HCT116 (cell line): Measurements from ENCODE around the gene FAM170B. TPM values are rescaled to one million over a fixed set of nuclear protein-coding genes. Genes with fewer than 3 reads are reported as not detected.

ENCODE experiments used
- ATAC-seq: fragments of 200-7000 bp; cut with Tn5 transposase; 2 replicates; pipeline ENCODE4 v1.9.1; 2020; ENCODE audit warnings: mild to moderate bottlenecking, moderate library complexity
- BruUV-seq: library from RNA; stranded (reverse); fragments of 400-500 nt; replicated peaks from 2 replicates; lab custom pipeline; 2021; lab: Mats Ljungman, UMichigan
- CTCF ChIA-PET: fragments of 300-600 bp; sonication (Branson Sonifier 250); formaldehyde crosslinking; loops from one replicate; lab custom pipeline; 2021; ENCODE audit warnings: antibody characterized with exemption; lab: Charles Lee
- POLR2A ChIA-PET: fragments of 300-600, 350-600 bp; sonication (Branson Sonifier 250); formaldehyde crosslinking; loops from one replicate; lab custom pipeline; 2021; ENCODE audit warnings: antibody characterized with exemption; lab: Charles Lee
- RAD21 ChIA-PET, 2 experiments: fragments of 300-600 bp; sonication (Branson Sonifier 250); formaldehyde crosslinking; loops; one replicate each; lab custom pipeline; 2023; ENCODE audit warnings: low total read pairs in 2 of 2; ENCODE audit not compliant: uncharacterized antibody in 2 of 2, unreplicated experiment in 2 of 2, low non-redundant PET in 1 of 2; lab: Charles Lee
- DNase-seq: peaks from one replicate; pipeline ENCODE4 v3.0.0-alpha.2; 2010; ENCODE audit warnings: low read depth, low spot score
- H2AFZ ChIP-seq: fragments of 200-600 bp; shearing (Covaris generic), sonication (generic); 2 replicates; pipeline ENCODE4 v1.6.1; 2017; ENCODE audit warnings: low read depth, mixed run types, mixed read lengths, antibody characterized with exemption, low read length; ENCODE audit not compliant: poor library complexity, severe bottlenecking
- H3K27ac ChIP-seq: 2 replicates; pipeline ENCODE4 v1.5.1; 2012; ENCODE audit warnings: low read depth, low read length
- H3K27me3 ChIP-seq: fragments of 200-600 bp; sonication (generic); 2 replicates; pipeline ENCODE4 v1.6.1; 2016; ENCODE audit warnings: mixed run types, low read length, mixed read lengths; ENCODE audit not compliant: insufficient read depth
- H3K36me3 ChIP-seq, 2 experiments: fragments of 200-500 bp in 1 of 2; fragments of 200-600 bp in 1 of 2; sonication (Bioruptor generic) in 1 of 2; sonication (generic) in 1 of 2; 2 replicates each; pipeline versions ENCODE4 v1.5.1 to v1.6.1; 2014 to 2016; ENCODE audit warnings: low read length in 2 of 2, inconsistent platforms in 1 of 2, mixed read lengths in 1 of 2, mixed run types in 1 of 2; ENCODE audit not compliant: insufficient read depth in 2 of 2, control insufficient read depth in 1 of 2
- H3K4me1 ChIP-seq, 2 experiments: fragments of 200-600 bp in 1 of 2; sonication (generic) in 1 of 2; 2 replicates each; pipeline versions ENCODE4 v1.5.1 to v1.6.1; 2012 to 2017; ENCODE audit warnings: low read length in 2 of 2, inconsistent platforms in 1 of 2, mild to moderate bottlenecking in 1 of 2, mixed read lengths in 1 of 2, mixed run types in 1 of 2, moderate library complexity in 1 of 2; ENCODE audit not compliant: insufficient read depth in 2 of 2, control insufficient read depth in 1 of 2
- H3K4me2 ChIP-seq: fragments of 200-600 bp; sonication (generic); 2 replicates; pipeline ENCODE4 v1.6.1; 2017; ENCODE audit warnings: mixed run types, low read length, mixed read lengths
- H3K4me3 ChIP-seq, 2 experiments: fragments of 200-600 bp in 1 of 2; sonication (generic) in 1 of 2; replicated peaks in 1 of 2; 2 replicates each; pipeline ENCODE4 v1.5.1; 2011 to 2016; ENCODE audit warnings: low read length in 2 of 2, control low read depth in 1 of 2, low read depth in 1 of 2, mild to moderate bottlenecking in 1 of 2, mixed read lengths in 1 of 2, mixed run types in 1 of 2
- H3K79me2 ChIP-seq: fragments of 200-600 bp; sonication (generic); 2 replicates; pipeline ENCODE4 v1.6.1; 2017; ENCODE audit warnings: mild to moderate bottlenecking, mixed run types, low read length, moderate library complexity, mixed read lengths; ENCODE audit not compliant: insufficient read depth
- H3K9ac ChIP-seq: fragments of 200-600 bp; sonication (generic); 2 replicates; pipeline ENCODE4 v1.6.1; 2016; ENCODE audit warnings: low read length, mixed read lengths
- H3K9me2 ChIP-seq: fragments of 200-600 bp; sonication (generic), shearing (Covaris generic); 2 replicates; pipeline ENCODE4 v1.6.1; 2017; ENCODE audit warnings: mixed run types, mild to moderate bottlenecking, moderate library complexity; ENCODE audit not compliant: insufficient read depth
- H3K9me3 ChIP-seq, 2 experiments: fragments of 200-500 bp in 1 of 2; fragments of 200-600 bp in 1 of 2; sonication (Bioruptor generic) in 1 of 2; sonication (generic) in 1 of 2; 2 replicates each; pipeline ENCODE4 v1.6.1; 2014 to 2017; ENCODE audit warnings: low read length in 2 of 2, mixed read lengths in 2 of 2, inconsistent platforms in 1 of 2, low read depth in 1 of 2, mild to moderate bottlenecking in 1 of 2, mixed run types in 1 of 2, moderate library complexity in 1 of 2; ENCODE audit not compliant: control insufficient read depth in 1 of 2, insufficient read depth in 1 of 2
- H4K20me1 ChIP-seq: fragments of 200-600 bp; sonication (generic), shearing (Covaris generic); 2 replicates; pipeline ENCODE4 v1.6.1; 2017; ENCODE audit warnings: mixed run types, mild to moderate bottlenecking, moderate library complexity; ENCODE audit not compliant: insufficient read depth
- CEBPB ChIP-seq: IDR thresholded peaks from 2 replicates; pipeline ENCODE4 v1.6.1; 2012; ENCODE audit warnings: low read depth
- EGR1 ChIP-seq: IDR thresholded peaks from 2 replicates; pipeline ENCODE4 v1.6.1; 2012; ENCODE audit warnings: low read depth
- ELF1 ChIP-seq: IDR thresholded peaks from 2 replicates; pipeline ENCODE4 v1.6.1; 2012; ENCODE audit warnings: low read depth, borderline replicate concordance
- EZH2 ChIP-seq: fragments of 200-600 bp; sonication (generic); IDR thresholded peaks from 2 replicates; pipeline ENCODE4 v1.6.1; 2017; ENCODE audit warnings: antibody characterized with exemption, mixed run types
- EZH2phosphoT487 ChIP-seq: fragments of 200-600 bp; IDR thresholded peaks from 2 replicates; pipeline ENCODE4 v1.6.1; 2018; ENCODE audit warnings: antibody characterized with exemption, borderline replicate concordance
- JUND ChIP-seq: IDR thresholded peaks from 2 replicates; pipeline ENCODE4 v1.6.1; 2012
- POLR2AphosphoS5 ChIP-seq: IDR thresholded peaks from 2 replicates; pipeline ENCODE4 v1.6.1; 2011; ENCODE audit warnings: mild to moderate bottlenecking, low read depth, low read length, moderate library complexity
- SIN3A ChIP-seq: IDR thresholded peaks from 2 replicates; pipeline ENCODE4 v1.6.1; 2012; ENCODE audit warnings: low read depth
- SP1 ChIP-seq: IDR thresholded peaks from 2 replicates; pipeline ENCODE4 v1.6.1; 2012; ENCODE audit warnings: low read depth
- SRF ChIP-seq: IDR thresholded peaks from 2 replicates; pipeline ENCODE4 v1.6.1; 2012; ENCODE audit warnings: low read depth
- TCF7L2 ChIP-seq: IDR thresholded peaks from 2 replicates; pipeline ENCODE4 v1.7.0; 2011; ENCODE audit warnings: borderline replicate concordance, inconsistent platforms; ENCODE audit not compliant: insufficient read depth, insufficient read length; ENCODE audit errors: extremely low read depth
- YY1 ChIP-seq: IDR thresholded peaks from 2 replicates; pipeline ENCODE4 v1.6.1; 2011; ENCODE audit warnings: low read length, low read depth, moderate library complexity, mild to moderate bottlenecking; ENCODE audit not compliant: insufficient replicate concordance; ENCODE audit errors: extremely low read depth
- ZFX ChIP-seq: fragments of 450-650 bp; IDR thresholded peaks from 2 replicates; pipeline ENCODE4 v1.6.1; 2017
- intact Hi-C: fragments of 100-400 bp; cut with micrococcal nuclease; formaldehyde crosslinking; loops from 2 replicates; pipeline ENCODE4 v1.10.0; 2022
- total RNA-seq: library from RNA; stranded (reverse); gene quantifications from one replicate; pipeline ENCODE4 v1.2.1, GENCODE V29; 2021; ENCODE audit not compliant: unreplicated experiment
- TF ChIP-seq, protein P1 (sequence below): IDR thresholded peaks from 2 replicates; pipeline ENCODE4 v1.6.1; 2012

Gene FAM170B
- total RNA-seq, 1 experiment from 2014 or later: not detected

DNA sequence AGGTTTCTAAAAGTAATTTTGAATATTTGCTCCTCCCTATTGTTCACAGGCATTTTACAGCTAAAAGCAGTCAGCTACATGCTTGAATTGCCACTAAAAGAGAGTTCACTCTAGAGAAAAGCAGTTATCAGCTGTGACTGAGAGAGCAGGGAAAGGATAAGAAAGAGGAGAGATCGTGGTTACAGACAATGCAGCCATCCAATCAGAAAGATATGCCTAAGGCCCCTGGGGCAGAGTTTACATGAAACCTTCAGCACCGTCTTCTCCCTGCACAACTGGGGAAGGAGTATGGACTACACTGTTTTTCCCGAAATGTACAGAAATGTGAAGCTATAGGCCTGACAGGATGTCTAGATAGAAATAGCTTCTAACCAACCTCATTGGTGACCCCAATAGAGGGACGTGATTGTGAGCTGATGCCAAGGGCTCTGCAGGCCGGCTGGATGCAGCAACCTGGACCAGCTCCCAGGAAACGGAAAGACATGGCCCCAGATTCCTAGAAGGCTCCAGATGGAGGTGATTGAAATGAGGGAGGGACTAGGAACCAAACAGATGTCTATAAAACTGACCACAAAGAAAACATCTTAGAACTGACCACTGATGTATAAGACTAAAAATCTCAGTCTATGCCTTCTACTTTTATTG is 15.3 kb downstream of the FAM170B start:
- DNase-seq: no peak
- Histone ChIP-seq H3K4me3 (no peak overlapping the region), H3K4me1 (no peaks in the 10 kb centered on the region), H3K27me3 (peaks cover 37% of the 10 kb centered on the region), H2AFZ (no peak overlapping the region), H3K9me3 (no peaks in the 10 kb centered on the region), H3K9me2 (no peaks in the 10 kb centered on the region), H3K4me2 (no peak overlapping the region), H3K79me2 (no peaks in the 10 kb centered on the region), H3K36me3 (no peaks in the 10 kb centered on the region), H3K9ac (no peak overlapping the region), H3K27ac (no peak overlapping the region), H4K20me1 (no peaks in the 10 kb centered on the region)
- ChIA-PET POLR2A (no interaction called here), CTCF (no interaction called here), RAD21 (no interaction called here)
- BruUV-seq: no TSS peak
- intact Hi-C loops: no loop called here
- TF ChIP-seq JUND: no peak
- no peak for ATAC-seq

- Histone ChIP-seq H3K27me3 (peaks cover 37% of the 10 kb centered on the region), H3K9me3 (no peaks in the 10 kb centered on the region), H4K20me1 (no peaks in the 10 kb centered on the region), H3K4me1 (no peaks in the 10 kb centered on the region), H2AFZ (no peak overlapping the region), H3K4me2 (no peak overlapping the region), H3K79me2 (no peaks in the 10 kb centered on the region), H3K27ac (no peak overlapping the region), H3K36me3 (no peaks in the 10 kb centered on the region)
- no peak for ATAC-seq
- BruUV-seq: no TSS peak
- CTCF ChIA-PET: no interaction called here
- TF ChIP-seq TCF7L2 (no peak), POLR2AphosphoS5 (no peak), ELF1 (no peak), SP1 (no peak), EZH2phosphoT487 (no peak), SIN3A (no peak), JUND (no peak), SRF (no peak), YY1 (no peak), ZFX (no peak), EZH2 (no peak), EGR1 (no peak), CEBPB (no peak)
- TF ChIP-seq, protein P1, sequence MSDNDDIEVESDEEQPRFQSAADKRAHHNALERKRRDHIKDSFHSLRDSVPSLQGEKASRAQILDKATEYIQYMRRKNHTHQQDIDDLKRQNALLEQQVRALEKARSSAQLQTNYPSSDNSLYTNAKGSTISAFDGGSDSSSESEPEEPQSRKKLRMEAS: no peak
- TF ChIP-seq, all 23 proteins: peak for 0
- H3K4me3 ChIP-seq: no peak overlapping the region
- H3K9me2 ChIP-seq: no peaks in the 10 kb centered on the region
- no peak overlapping the region for H3K9ac ChIP-seq
- ChIA-PET POLR2A (no interaction called here), RAD21 (no interaction called here)
- intact Hi-C loops: no loop called here
- no peak for DNase-seq
These were observed 16.3 kb downstream of the FAM170B start for GRCh38 chr10:49117376-49118070.
